ENCODE data around the gene RFXANK.

RFXANK gene

DNA sequence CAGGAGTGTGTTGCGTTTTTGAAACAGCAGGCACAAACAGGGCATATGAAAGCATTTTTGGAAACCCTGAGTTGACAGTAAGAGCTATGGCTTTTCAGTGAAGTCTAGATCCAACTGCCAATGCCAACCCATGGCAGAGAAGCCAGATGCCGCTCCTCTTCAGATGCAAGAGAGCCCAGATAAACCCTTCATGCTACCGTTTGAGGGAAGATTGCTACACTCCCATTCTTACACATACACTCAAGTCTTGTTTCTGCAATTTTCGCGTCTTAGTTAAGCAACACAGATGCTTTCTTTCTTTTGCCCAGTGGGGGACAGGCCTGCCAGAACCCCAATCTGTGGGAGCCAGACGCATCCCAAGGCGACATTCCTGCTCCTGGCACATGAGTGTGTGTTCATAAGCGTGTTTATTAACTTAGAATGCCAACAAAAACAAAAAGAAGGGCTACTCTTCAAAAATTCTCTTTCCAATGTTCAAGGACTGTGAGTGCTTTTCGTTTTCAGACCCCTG lies 10.5 kb upstream of the RFXANK start:
- DNase-seq (ENCODE audit: low read depth), result no peak
- H3K4me3 ChIP-seq (ENCODE audit: low read depth, low read length), result no peak overlapping the region
- TF ChIP-seq, protein P1, sequence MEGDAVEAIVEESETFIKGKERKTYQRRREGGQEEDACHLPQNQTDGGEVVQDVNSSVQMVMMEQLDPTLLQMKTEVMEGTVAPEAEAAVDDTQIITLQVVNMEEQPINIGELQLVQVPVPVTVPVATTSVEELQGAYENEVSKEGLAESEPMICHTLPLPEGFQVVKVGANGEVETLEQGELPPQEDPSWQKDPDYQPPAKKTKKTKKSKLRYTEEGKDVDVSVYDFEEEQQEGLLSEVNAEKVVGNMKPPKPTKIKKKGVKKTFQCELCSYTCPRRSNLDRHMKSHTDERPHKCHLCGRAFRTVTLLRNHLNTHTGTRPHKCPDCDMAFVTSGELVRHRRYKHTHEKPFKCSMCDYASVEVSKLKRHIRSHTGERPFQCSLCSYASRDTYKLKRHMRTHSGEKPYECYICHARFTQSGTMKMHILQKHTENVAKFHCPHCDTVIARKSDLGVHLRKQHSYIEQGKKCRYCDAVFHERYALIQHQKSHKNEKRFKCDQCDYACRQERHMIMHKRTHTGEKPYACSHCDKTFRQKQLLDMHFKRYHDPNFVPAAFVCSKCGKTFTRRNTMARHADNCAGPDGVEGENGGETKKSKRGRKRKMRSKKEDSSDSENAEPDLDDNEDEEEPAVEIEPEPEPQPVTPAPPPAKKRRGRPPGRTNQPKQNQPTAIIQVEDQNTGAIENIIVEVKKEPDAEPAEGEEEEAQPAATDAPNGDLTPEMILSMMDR (IDR thresholded peaks at IDR 0.05; ENCODE audit: low read depth, low read length, missing control alignments), result no peak

DNA sequence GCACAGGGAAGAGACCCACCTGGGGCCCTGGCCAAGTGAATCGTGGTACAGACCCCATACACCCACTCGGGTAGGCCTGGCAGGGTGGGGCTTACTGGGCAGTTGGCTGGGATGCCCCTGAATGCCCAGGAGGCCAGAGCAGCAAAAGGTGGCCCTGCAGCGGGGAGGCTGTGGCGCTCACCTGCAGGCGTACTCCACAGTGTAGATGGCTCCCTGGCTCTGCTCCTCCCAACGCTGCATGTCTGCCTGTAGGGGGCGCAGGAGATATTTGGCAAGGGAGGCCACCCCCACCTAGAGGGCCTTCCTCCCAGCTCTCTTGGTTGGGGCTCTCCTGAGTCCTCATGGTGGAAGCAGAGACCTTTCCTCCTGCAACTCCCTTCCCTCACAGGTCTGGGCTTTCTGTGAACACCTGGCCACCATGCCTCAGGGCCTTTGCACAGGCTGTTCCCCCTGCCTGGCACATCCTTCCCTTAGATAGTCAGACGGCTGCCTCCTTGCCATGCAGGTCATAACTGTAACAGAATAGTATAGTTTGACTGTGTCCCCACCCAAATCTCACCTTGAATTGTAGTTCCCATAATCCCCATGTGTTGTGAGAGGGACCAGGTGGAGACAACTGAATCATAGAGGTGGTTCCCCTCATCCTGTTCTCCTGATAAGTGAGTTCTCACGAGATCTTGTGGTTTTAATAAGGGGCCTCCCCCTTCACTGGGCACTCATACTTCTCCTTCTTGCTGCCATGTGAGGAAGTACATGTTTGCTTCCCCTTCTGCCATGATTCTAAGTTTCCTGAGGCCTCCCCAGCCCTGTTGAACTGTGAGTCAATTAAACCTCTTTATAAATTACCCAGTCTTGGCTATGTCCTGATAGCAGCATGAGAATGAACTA lies 6.0 kb upstream of the RFXANK start:
- no peak overlapping the region for H3K4me3 ChIP-seq (ENCODE audit: low read depth, low read length)
- TF ChIP-seq, protein P1 (IDR thresholded peaks at IDR 0.05; ENCODE audit: low read depth, low read length, missing control alignments), result peak; percentile 78
- DNase-seq (ENCODE audit: low read depth), result no peak

DNA sequence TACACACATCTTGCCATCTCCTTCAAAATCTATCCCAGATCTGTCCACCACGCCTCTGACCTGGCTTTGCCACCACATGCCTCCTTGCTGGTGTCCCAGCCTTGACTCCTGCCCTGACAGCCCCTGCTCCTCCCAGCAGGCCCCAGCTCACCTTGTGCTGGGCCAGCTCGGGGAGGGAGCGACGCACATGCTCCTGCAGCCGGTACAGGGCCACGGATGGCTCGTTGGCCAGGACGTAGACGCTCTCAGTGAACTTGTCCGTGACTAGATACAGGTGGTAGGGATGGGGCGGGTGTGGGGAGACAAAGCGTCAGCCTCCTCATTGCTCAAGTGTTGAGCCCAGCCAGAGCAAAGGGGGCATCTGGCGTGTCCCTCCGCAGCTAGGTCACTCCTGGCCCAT lies 5.3 kb upstream of the RFXANK start:
- DNase-seq (ENCODE audit: low read depth), result no peak
- TF ChIP-seq, protein P1 (IDR thresholded peaks at IDR 0.05; ENCODE audit: low read depth, low read length, missing control alignments), result no peak
- H3K4me3 ChIP-seq (ENCODE audit: low read depth, low read length), result no peak overlapping the region

- H3K4me3 ChIP-seq (ENCODE audit: low read depth, low read length), result peak overlapping the region; percentile 99
- TF ChIP-seq, protein P1 (IDR thresholded peaks at IDR 0.05; ENCODE audit: low read depth, low read length, missing control alignments), result no peak
- no peak for DNase-seq (ENCODE audit: low read depth)
These were observed 335 bp upstream of the RFXANK start for GRCh38 chr19:19191768-19192077.

DNA sequence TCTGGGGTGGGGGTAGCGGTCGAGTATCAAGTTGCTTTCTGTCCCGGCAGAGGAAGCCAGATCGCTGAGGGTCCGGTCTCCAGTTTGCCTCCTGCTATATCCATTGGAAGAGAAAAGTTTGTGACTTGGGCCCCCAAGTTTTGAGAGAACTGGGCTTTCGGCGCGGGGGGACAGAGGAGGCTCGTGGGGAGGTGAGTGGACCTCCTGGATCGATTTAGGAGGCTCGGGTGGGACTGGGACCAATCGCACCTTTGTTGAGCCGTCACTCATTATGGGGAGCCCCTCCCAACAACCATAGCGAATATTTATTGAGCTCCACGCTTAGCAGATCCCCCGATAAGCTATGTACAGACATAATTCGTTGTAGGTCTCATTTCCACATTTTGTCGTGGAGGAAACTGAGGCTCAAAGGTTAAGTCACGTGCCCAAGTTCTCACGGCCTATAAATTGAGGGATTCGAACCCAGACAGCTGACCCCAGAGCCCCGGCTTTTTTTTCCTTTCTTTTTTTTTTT lies 909 bp downstream of the RFXANK start:
- peak overlapping the region; percentile 95 for H3K4me3 ChIP-seq (ENCODE audit: low read depth, low read length)
- TF ChIP-seq, protein P1 (IDR thresholded peaks at IDR 0.05; ENCODE audit: low read depth, low read length, missing control alignments), result no peak
- no peak for DNase-seq (ENCODE audit: low read depth)

- H3K4me3 ChIP-seq (ENCODE audit: low read depth, low read length), result peak overlapping the region; percentile 95
- TF ChIP-seq, protein P1 (IDR thresholded peaks at IDR 0.05; ENCODE audit: low read depth, low read length, missing control alignments), result no peak
- DNase-seq (ENCODE audit: low read depth), result no peak
These were observed 1.9 kb downstream of the RFXANK start for GRCh38 chr19:19193926-19194325.

All from GM12864 (cell line).